Mesendoderm (in vitro differentiated cells): ENCODE data around the gene SLC13A3.

ENCODE experiments used
- DNase-seq: peaks from one replicate; pipeline ENCODE4 v3.0.0; 2013
- H2AK5ac ChIP-seq: 2 replicates; pipeline ENCODE4 v1.6.1; 2013; ENCODE audit warnings: low read length, inconsistent platforms
- H2BK120ac ChIP-seq: 2 replicates; pipeline ENCODE4 v1.6.1; 2013; ENCODE audit warnings: low read depth, mild to moderate bottlenecking, low read length, moderate library complexity, mixed read lengths
- H2BK15ac ChIP-seq: replicated peaks from 2 replicates; pipeline ENCODE4 v1.6.1; 2013; ENCODE audit warnings: low read depth, mild to moderate bottlenecking, moderate library complexity
- H2BK5ac ChIP-seq: 2 replicates; pipeline ENCODE4 v1.6.1; 2013; ENCODE audit warnings: low read length, inconsistent platforms
- H3K18ac ChIP-seq: 2 replicates; pipeline ENCODE4 v1.6.1; 2013; ENCODE audit warnings: mild to moderate bottlenecking, low read length, mixed read lengths
- H3K23ac ChIP-seq: one replicate; pipeline ENCODE4 v1.6.1; 2013; ENCODE audit warnings: low read length
- H3K27ac ChIP-seq: 2 replicates; pipeline ENCODE4 v1.5.1; 2013; ENCODE audit warnings: low read depth, mild to moderate bottlenecking, inconsistent platforms, low read length, moderate library complexity
- H3K27me3 ChIP-seq: 2 replicates; pipeline ENCODE4 v1.6.1; 2013; ENCODE audit warnings: low read length, control low read depth, mild to moderate bottlenecking, inconsistent platforms; ENCODE audit not compliant: insufficient read depth, poor library complexity
- H3K36me3 ChIP-seq: 2 replicates; pipeline ENCODE4 v1.6.1; 2013; ENCODE audit warnings: low read length, inconsistent platforms; ENCODE audit not compliant: control insufficient read depth, insufficient read depth
- H3K4ac ChIP-seq: one replicate; pipeline ENCODE4 v1.6.1; 2013; ENCODE audit warnings: low read depth, mild to moderate bottlenecking, low read length, moderate library complexity
- H3K4me1 ChIP-seq: 2 replicates; pipeline ENCODE4 v1.6.1; 2013; ENCODE audit warnings: low read depth, low read length, inconsistent platforms; ENCODE audit not compliant: control insufficient read depth
- H3K4me2 ChIP-seq: 2 replicates; pipeline ENCODE4 v1.6.1; 2013; ENCODE audit warnings: low read length
- H3K4me3 ChIP-seq: 2 replicates; pipeline ENCODE4 v1.5.1; 2013; ENCODE audit warnings: mild to moderate bottlenecking, low read length
- H3K56ac ChIP-seq: one replicate; pipeline ENCODE4 v1.6.1; 2013; ENCODE audit warnings: low read length
- H3K79me1 ChIP-seq: 2 replicates; pipeline ENCODE4 v1.6.1; 2013; ENCODE audit warnings: low read length, inconsistent platforms
- H3K79me2 ChIP-seq: 2 replicates; pipeline ENCODE4 v1.6.1; 2013; ENCODE audit warnings: mild to moderate bottlenecking, low read length; ENCODE audit not compliant: control insufficient read depth, insufficient read depth
- H3K9ac ChIP-seq: 2 replicates; pipeline ENCODE4 v1.6.1; 2013; ENCODE audit warnings: low read length, inconsistent platforms
- H4K5ac ChIP-seq: one replicate; pipeline ENCODE4 v1.6.1; 2013; ENCODE audit warnings: low read length
- H4K8ac ChIP-seq: one replicate; pipeline ENCODE4 v1.6.1; 2013; ENCODE audit warnings: low read depth, mild to moderate bottlenecking, control low read depth, low read length, moderate library complexity
- WGBS: extraction: QIAGEN DNeasy Blood & Tissue Kit; methylation state at CpG from one replicate; pipeline ENCODE4 v1.1.7; 2013; ENCODE audit warnings: low lambda C conversion rate, missing lambda C conversion rate; ENCODE audit not compliant: insufficient coverage; ENCODE audit errors: extremely low coverage; 5-methylcytosine and 5-hydroxymethylcytosine counted together

SLC13A3 gene

GRCh38 chr20:46621492-46621891 is 29.8 kb downstream of the SLC13A3 start:
- Histone ChIP-seq H2BK15ac (no peak overlapping the region), H3K27ac (no peak overlapping the region), H4K5ac (no peak overlapping the region), H3K36me3 (no peaks in the 10 kb centered on the region), H4K8ac (no peak overlapping the region), H3K4me3 (no peak overlapping the region), H3K79me1 (no peaks in the 10 kb centered on the region), H2BK5ac (no peak overlapping the region), H3K4me2 (no peak overlapping the region), H3K56ac (no peak overlapping the region), H3K23ac (no peak overlapping the region), H2BK120ac (no peak overlapping the region), H3K4ac (no peak overlapping the region), H3K4me1 (no peaks in the 10 kb centered on the region), H3K79me2 (no peaks in the 10 kb centered on the region), H2AK5ac (no peak overlapping the region), H3K27me3 (no peaks in the 10 kb centered on the region), H3K18ac (no peak overlapping the region), H3K9ac (no peak overlapping the region)
- no CpG with 5 or more reads among the region's 4 CpGs for WGBS
- DNase-seq = no peak

- Histone ChIP-seq H2AK5ac (no peak overlapping the region), H3K4me2 (no peak overlapping the region), H2BK120ac (no peak overlapping the region), H3K18ac (no peak overlapping the region), H4K8ac (no peak overlapping the region), H3K4me1 (no peaks in the 10 kb centered on the region), H4K5ac (no peak overlapping the region), H3K36me3 (no peaks in the 10 kb centered on the region), H3K79me2 (no peaks in the 10 kb centered on the region), H3K56ac (no peak overlapping the region), H2BK5ac (no peak overlapping the region), H3K4ac (no peak overlapping the region), H3K79me1 (no peaks in the 10 kb centered on the region), H3K23ac (no peak overlapping the region), H3K4me3 (no peak overlapping the region), H3K27me3 (no peaks in the 10 kb centered on the region), H2BK15ac (no peak overlapping the region), H3K9ac (no peak overlapping the region), H3K27ac (no peak overlapping the region)
- DNase-seq = no peak
- WGBS = no CpG with 5 or more reads among the region's 2 CpGs
These were observed 31.8 kb downstream of the SLC13A3 start for GRCh38 chr20:46619445-46619844.

DNA sequence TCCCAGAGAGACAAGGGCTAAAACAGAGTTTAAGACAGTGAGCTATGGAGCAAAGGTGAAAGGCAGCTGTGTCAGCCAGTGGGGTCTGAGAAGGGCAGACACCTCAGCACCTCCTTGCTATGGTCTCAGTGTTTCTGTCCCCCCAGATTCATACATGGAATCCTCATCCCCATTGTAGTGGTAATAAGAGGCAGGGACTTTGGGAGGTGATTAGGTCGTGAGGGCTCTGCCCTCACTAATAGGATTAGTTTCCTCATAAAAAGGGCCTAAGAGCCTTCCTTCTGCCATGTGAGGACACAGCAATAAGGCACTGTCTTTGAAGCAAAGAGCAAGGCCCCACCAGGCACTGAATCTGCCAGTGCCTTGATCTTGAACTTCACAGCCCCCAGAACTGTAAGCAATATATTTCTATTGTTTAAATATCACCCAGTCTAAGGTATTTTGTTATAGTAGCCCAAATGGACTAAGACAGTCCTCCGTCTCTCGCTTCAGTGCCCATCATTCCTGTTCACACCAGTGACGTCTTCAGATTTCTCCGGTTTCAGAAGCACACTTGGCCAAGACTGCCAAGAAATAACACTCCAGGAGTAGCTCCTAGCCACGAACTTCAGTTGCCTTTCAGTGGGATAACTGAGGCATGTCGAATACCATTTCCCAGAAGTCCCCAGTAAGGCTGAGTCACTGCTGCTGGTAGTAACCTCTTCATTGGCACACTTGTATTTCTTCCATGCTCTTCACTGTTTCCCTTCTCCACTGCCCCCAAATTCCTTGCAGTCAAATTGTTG is 32.8 kb downstream of the SLC13A3 start:
- no peaks in the 10 kb centered on the region for H3K79me2 ChIP-seq
- H3K9ac ChIP-seq = no peak overlapping the region
- H2BK120ac ChIP-seq = no peak overlapping the region
- H2AK5ac ChIP-seq = no peak overlapping the region
- H3K4me2 ChIP-seq = no peak overlapping the region
- no peak overlapping the region for H4K8ac ChIP-seq
- no peak overlapping the region for H3K18ac ChIP-seq
- no peak overlapping the region for H3K27ac ChIP-seq
- no peaks in the 10 kb centered on the region for H3K4me1 ChIP-seq
- H3K23ac ChIP-seq = no peak overlapping the region
- no peak for DNase-seq
- no peak overlapping the region for H2BK15ac ChIP-seq
- WGBS = no CpG with 5 or more reads among the region's 7 CpGs
- H3K27me3 ChIP-seq = no peaks in the 10 kb centered on the region
- no peaks in the 10 kb centered on the region for H3K36me3 ChIP-seq
- no peak overlapping the region for H3K4ac ChIP-seq
- no peak overlapping the region for H3K4me3 ChIP-seq
- no peak overlapping the region for H4K5ac ChIP-seq
- H3K79me1 ChIP-seq = no peaks in the 10 kb centered on the region
- H2BK5ac ChIP-seq = no peak overlapping the region
- H3K56ac ChIP-seq = no peak overlapping the region

- no peaks in the 10 kb centered on the region for H3K79me2 ChIP-seq
- no peak overlapping the region for H3K18ac ChIP-seq
- WGBS = no CpG with 5 or more reads among the region's 1 CpG
- H2BK5ac ChIP-seq = no peak overlapping the region
- no peaks in the 10 kb centered on the region for H3K27me3 ChIP-seq
- H3K4me1 ChIP-seq = no peaks in the 10 kb centered on the region
- no peak overlapping the region for H3K9ac ChIP-seq
- no peak overlapping the region for H3K4me2 ChIP-seq
- H3K27ac ChIP-seq = no peak overlapping the region
- H2AK5ac ChIP-seq = no peak overlapping the region
- no peak overlapping the region for H4K5ac ChIP-seq
- no peaks in the 10 kb centered on the region for H3K36me3 ChIP-seq
- no peak overlapping the region for H2BK120ac ChIP-seq
- H3K4ac ChIP-seq = no peak overlapping the region
- H3K4me3 ChIP-seq = no peak overlapping the region
- H3K79me1 ChIP-seq = no peaks in the 10 kb centered on the region
- no peak overlapping the region for H3K56ac ChIP-seq
- H4K8ac ChIP-seq = no peak overlapping the region
- no peak for DNase-seq
- H2BK15ac ChIP-seq = no peak overlapping the region
- no peak overlapping the region for H3K23ac ChIP-seq
These were observed 36.8 kb downstream of the SLC13A3 start for GRCh38 chr20:46614503-46614902.

DNA sequence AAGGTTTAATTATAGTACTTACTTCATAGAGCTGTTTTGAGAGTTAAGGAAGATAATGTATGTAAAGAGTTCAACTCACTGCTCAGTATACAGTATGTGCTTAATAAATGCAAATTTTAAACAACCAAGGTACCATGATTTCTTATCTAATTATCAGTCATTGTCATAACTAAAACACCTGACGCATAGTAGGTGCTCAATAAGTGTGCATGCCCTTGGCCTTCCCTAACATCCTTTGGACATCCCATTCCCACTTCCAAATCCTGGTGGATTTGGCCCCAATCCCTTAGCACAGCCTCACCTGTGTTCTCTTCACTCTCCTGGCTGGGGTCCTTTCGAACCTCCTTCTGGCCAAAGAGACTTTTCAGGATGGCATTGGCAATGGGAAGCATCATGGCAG is 41.1 kb downstream of the SLC13A3 start:
- Histone ChIP-seq H3K79me2 (no peaks in the 10 kb centered on the region), H3K56ac (no peak overlapping the region), H2BK5ac (no peak overlapping the region), H4K5ac (no peak overlapping the region), H3K4me2 (no peak overlapping the region), H3K36me3 (no peaks in the 10 kb centered on the region), H3K4me3 (no peak overlapping the region), H3K18ac (no peak overlapping the region), H3K4me1 (no peaks in the 10 kb centered on the region), H3K9ac (no peak overlapping the region), H2AK5ac (no peak overlapping the region), H3K79me1 (no peaks in the 10 kb centered on the region), H2BK120ac (no peak overlapping the region), H2BK15ac (no peak overlapping the region), H3K4ac (no peak overlapping the region), H4K8ac (no peak overlapping the region), H3K27ac (no peak overlapping the region), H3K27me3 (no peaks in the 10 kb centered on the region), H3K23ac (no peak overlapping the region)
- WGBS = no CpG with 5 or more reads among the region's 2 CpGs
- no peak for DNase-seq

- H4K8ac ChIP-seq = no peak overlapping the region
- H3K79me1 ChIP-seq = no peaks in the 10 kb centered on the region
- H3K36me3 ChIP-seq = no peaks in the 10 kb centered on the region
- no peak overlapping the region for H3K18ac ChIP-seq
- H3K4me1 ChIP-seq = no peaks in the 10 kb centered on the region
- H2AK5ac ChIP-seq = no peak overlapping the region
- no peak overlapping the region for H3K27ac ChIP-seq
- H3K4ac ChIP-seq = no peak overlapping the region
- no peak overlapping the region for H2BK5ac ChIP-seq
- no peak overlapping the region for H3K9ac ChIP-seq
- H3K4me2 ChIP-seq = no peak overlapping the region
- no CpG with 5 or more reads among the region's 4 CpGs for WGBS
- no peak for DNase-seq
- H3K27me3 ChIP-seq = no peaks in the 10 kb centered on the region
- H3K56ac ChIP-seq = no peak overlapping the region
- H3K79me2 ChIP-seq = no peaks in the 10 kb centered on the region
- no peak overlapping the region for H4K5ac ChIP-seq
- H3K4me3 ChIP-seq = no peak overlapping the region
- H3K23ac ChIP-seq = no peak overlapping the region
- no peak overlapping the region for H2BK15ac ChIP-seq
- H2BK120ac ChIP-seq = no peak overlapping the region
These were observed 42.2 kb downstream of the SLC13A3 start for GRCh38 chr20:46609043-46609442.
